Retinal pigment epithelial cell (primary cell): ENCODE measurements around the gene TMEM106A.
"Not testable (repeated sequence)": the region's sequence is repeated elsewhere in the genome, so short reads cannot be mapped to it uniquely, and the experiment has no call there.

ENCODE experiments used
- DNase-seq: peaks from one replicate; pipeline ENCODE4 v3.0.0-alpha.2; 2010; ENCODE audit warnings: low read depth
- H3K4me3 ChIP-seq: 2 replicates; pipeline ENCODE4 v1.5.1; 2011; ENCODE audit warnings: mild to moderate bottlenecking, low read length, control low read depth, moderate library complexity
- CTCF ChIP-seq: conservative IDR thresholded peaks from 2 replicates; pipeline ENCODE4 v1.5.1; 2011; ENCODE audit warnings: low read depth, low read length, control low read depth, inconsistent platforms

The TMEM106A gene

GRCh38 chr17:43175213-43176118, 36.2 kb upstream of the TMEM106A start:
- DNase-seq = no peak
- no peak overlapping the region for H3K4me3 ChIP-seq
- TF ChIP-seq CTCF = no peak

GRCh38 chr17:43176119-43176570, 35.5 kb upstream of the TMEM106A start:
- no peak for DNase-seq
- no peak overlapping the region for H3K4me3 ChIP-seq
- TF ChIP-seq CTCF = no peak

GRCh38 chr17:43183921-43184320, 27.8 kb upstream of the TMEM106A start:
- no peak for TF ChIP-seq CTCF
- DNase-seq = no peak
- H3K4me3 ChIP-seq = no peak overlapping the region

GRCh38 chr17:43186656-43187055, 25.0 kb upstream of the TMEM106A start:
- not testable (repeated sequence) for H3K4me3 ChIP-seq, DNase-seq

GRCh38 chr17:43193251-43193650, 18.4 kb upstream of the TMEM106A start:
- H3K4me3 ChIP-seq = no peak overlapping the region
- TF ChIP-seq CTCF = no peak
- DNase-seq = no peak

GRCh38 chr17:43199633-43200032, 12.0 kb upstream of the TMEM106A start:
- TF ChIP-seq CTCF = no peak
- DNase-seq = no peak
- H3K4me3 ChIP-seq = no peak overlapping the region

- H3K4me3 ChIP-seq = no peak overlapping the region
- TF ChIP-seq CTCF = no peak
- no peak for DNase-seq
Measured at GRCh38 chr17:43200127-43200526, 11.5 kb upstream of the TMEM106A start.

GRCh38 chr17:43203013-43203412, 8.7 kb upstream of the TMEM106A start:
- not testable (repeated sequence) for H3K4me3 ChIP-seq, DNase-seq
